Sigmoid colon (tissue), 7 donors: ENCODE data around the gene ATP6AP1. TPM values are rescaled to one million over a fixed set of nuclear protein-coding genes. Genes with fewer than 3 reads are reported as not detected.

Source experiments
- DNase-seq: peaks from one replicate; pipeline ENCODE4 v3.0.0-alpha.2; 2019
- H3K27ac ChIP-seq, 4 donors: fragments of 200-600 bp; sonication (generic); one replicate each; pipeline ENCODE4 v1.5.1; 2016 to 2019; ENCODE audit warnings: mild to moderate bottlenecking in 1 of 4
- H3K27me3 ChIP-seq, 3 donors: fragments of 200-600 bp; sonication (generic); one replicate each; pipeline ENCODE4 v1.5.1; 2019; ENCODE audit warnings: mild to moderate bottlenecking in 1 of 3
- H3K36me3 ChIP-seq, 4 donors: fragments of 200-600 bp; sonication (generic); one replicate each; pipeline ENCODE4 v1.5.1; 2016 to 2019
- H3K4me1 ChIP-seq, 4 donors: fragments of 200-600 bp; sonication (generic); one replicate each; pipeline ENCODE4 v1.5.1; 2017 to 2019
- H3K4me3 ChIP-seq, 4 donors: fragments of 200-600 bp; sonication (generic); one replicate each; pipeline ENCODE4 v1.5.1; 2017 to 2019; ENCODE audit warnings: mild to moderate bottlenecking in 2 of 4, moderate library complexity in 1 of 4
- H3K9me3 ChIP-seq, 4 donors: fragments of 200-600 bp in 3 of 4; sonication (generic) in 3 of 4; one replicate each; pipeline versions ENCODE4 v1.5.1 to v1.6.1; 2013 to 2019
- CTCF ChIP-seq, 4 experiments: fragments of 450-650 bp in 3 of 4; fragments of 200-600 bp in 1 of 4; IDR thresholded peaks; one replicate each; pipeline ENCODE4 v1.5.1; 2016 to 2019; ENCODE audit warnings: antibody characterized with exemption in 4 of 4, mild to moderate bottlenecking in 3 of 4, moderate library complexity in 2 of 4
- EP300 ChIP-seq, 4 donors: sonication (generic); formaldehyde crosslinking; IDR thresholded peaks; one replicate each; pipeline ENCODE4 v1.6.1; 2017; ENCODE audit warnings: antibody characterized with exemption in 4 of 4
- POLR2A ChIP-seq, 2 donors: fragments of 450-650 bp; IDR thresholded peaks; one replicate each; pipeline ENCODE4 v1.6.1; 2016; ENCODE audit warnings: antibody characterized with exemption in 2 of 2, mild to moderate bottlenecking in 2 of 2, moderate library complexity in 2 of 2
- POLR2AphosphoS5 ChIP-seq, 4 donors: sonication (generic); formaldehyde crosslinking; IDR thresholded peaks; one replicate each; pipeline ENCODE4 v1.6.1; 2017; ENCODE audit warnings: antibody characterized with exemption in 4 of 4
- WGBS, 2 donors: extraction: QIAGEN DNeasy Blood & Tissue Kit; methylation state at CpG; one replicate each; pipeline ENCODE4 v1.1.7; 2013; 5-methylcytosine and 5-hydroxymethylcytosine counted together
- intact Hi-C: fragments of 100-400 bp; cut with DNase I; formaldehyde crosslinking; loops from one replicate; pipeline ENCODE4 v1.15.1; 2023
- polyA plus RNA-seq, 3 donors: library from polyadenylated mRNA; stranded (reverse); fragments of 200-250 nt; gene quantifications; one replicate each; pipeline ENCODE4 v1.2.3, GENCODE V29; 2013
- total RNA-seq, 4 donors: library from RNA; depleted of rRNA; stranded (reverse); fragments of >200 nt; gene quantifications; one replicate each; pipeline ENCODE4 v1.1.0, GENCODE V29; 2016
- donor health status: healthy with polysubstance abuse.
- donor health status: Bipolar disorder and iron deficiency.
- donor health status: healthy.

ATP6AP1 gene
- total and polyA plus RNA-seq, 7 donors = 16.5 to 87.7 (median 30.5) TPM

- 96 to 97% methylated on average over 16 of the region's 16 CpGs for WGBS, 2 donors
- intact Hi-C loops = no loop called here
- no peaks in the 10 kb centered on the region for H3K9me3 ChIP-seq
- TF ChIP-seq EP300 (IDR thresholded peaks at IDR 0.05) = no peak
- no peaks in the 10 kb centered on the region for H3K27me3 ChIP-seq
- H3K4me1 ChIP-seq = peaks cover 0 to 30% (median 19%) of the 10 kb centered on the region in 4 donors
- peaks cover 8 to 52% (median 26%) of the 10 kb centered on the region in 4 donors for H3K36me3 ChIP-seq
- H3K27ac ChIP-seq = no peak overlapping the region
- no peak overlapping the region for H3K4me3 ChIP-seq
- DNase-seq = no peak
Observed at GRCh38 chrX:154445776-154446175, 17.3 kb downstream of the ATP6AP1 start.

- 94 to 96% methylated on average over 12 of the region's 12 CpGs for WGBS, 2 donors
- Histone ChIP-seq H3K36me3 (peaks cover 8 to 48% (median 21%) of the 10 kb centered on the region in 4 donors), H3K27me3 (no peaks in the 10 kb centered on the region), H3K27ac (no peak overlapping the region), H3K4me1 (peaks cover 0 to 30% (median 19%) of the 10 kb centered on the region in 4 donors), H3K4me3 (no peak overlapping the region), H3K9me3 (no peaks in the 10 kb centered on the region)
- no peak for DNase-seq
- TF ChIP-seq POLR2AphosphoS5 (IDR thresholded peaks at IDR 0.05) (no peak), EP300 (IDR thresholded peaks at IDR 0.05) (no peak), CTCF (IDR thresholded peaks at IDR 0.05) (no peak), POLR2A (IDR thresholded peaks at IDR 0.05) (no peak)
- intact Hi-C loops = no loop called here
Observed at GRCh38 chrX:154446430-154446829, 18.0 kb downstream of the ATP6AP1 start.

- H3K36me3 ChIP-seq = peaks cover 5 to 34% (median 14%) of the 10 kb centered on the region in 4 donors
- H3K27ac ChIP-seq = no peak overlapping the region
- H3K4me3 ChIP-seq = no peak overlapping the region
- H3K27me3 ChIP-seq = no peaks in the 10 kb centered on the region
- no peaks in the 10 kb centered on the region for H3K9me3 ChIP-seq
- TF ChIP-seq POLR2AphosphoS5 (IDR thresholded peaks at IDR 0.05) (no peak), CTCF (IDR thresholded peaks at IDR 0.05) (no peak), EP300 (IDR thresholded peaks at IDR 0.05) (no peak)
- WGBS, 2 donors = 95% methylated on average over 14 of the region's 14 CpGs
- intact Hi-C loops = no loop called here
- peaks cover 0 to 27% (median 16%) of the 10 kb centered on the region in 4 donors for H3K4me1 ChIP-seq
- no peak for DNase-seq
Observed at GRCh38 chrX:154448484-154448883, 20.0 kb downstream of the ATP6AP1 start.

- Histone ChIP-seq H3K36me3 (peaks cover 5 to 34% (median 14%) of the 10 kb centered on the region in 4 donors), H3K4me3 (no peak overlapping the region), H3K4me1 (peaks cover 0 to 19% (median 12%) of the 10 kb centered on the region in 4 donors), H3K27me3 (no peaks in the 10 kb centered on the region), H3K27ac (no peak overlapping the region), H3K9me3 (no peaks in the 10 kb centered on the region)
- 94 to 96% methylated on average over 18 of the region's 18 CpGs for WGBS, 2 donors
- no peak for DNase-seq
- TF ChIP-seq POLR2A (IDR thresholded peaks at IDR 0.05) (no peak), POLR2AphosphoS5 (IDR thresholded peaks at IDR 0.05) (no peak), CTCF (IDR thresholded peaks at IDR 0.05) (no peak), EP300 (IDR thresholded peaks at IDR 0.05) (no peak)
- intact Hi-C loops = no loop called here
Observed at GRCh38 chrX:154449618-154450017, 21.1 kb downstream of the ATP6AP1 start.

- no peak overlapping the region for H3K4me3 ChIP-seq
- H3K9me3 ChIP-seq = no peaks in the 10 kb centered on the region
- H3K27ac ChIP-seq = no peak overlapping the region
- intact Hi-C loops = no loop called here
- H3K36me3 ChIP-seq = peaks cover 5 to 34% (median 14%) of the 10 kb centered on the region in 4 donors
- peaks cover 0 to 13% (median 5%) of the 10 kb centered on the region in 4 donors for H3K4me1 ChIP-seq
- TF ChIP-seq EP300 (IDR thresholded peaks at IDR 0.05) = no peak
- no peak for TF ChIP-seq POLR2A (IDR thresholded peaks at IDR 0.05)
- TF ChIP-seq POLR2AphosphoS5 (IDR thresholded peaks at IDR 0.05) = no peak
- TF ChIP-seq CTCF (IDR thresholded peaks at IDR 0.05) = no peak
- H3K27me3 ChIP-seq = no peaks in the 10 kb centered on the region
- WGBS, 2 donors = 95 to 96% methylated on average over 17 of the region's 17 CpGs
- DNase-seq = no peak
Observed at GRCh38 chrX:154450312-154450711, 21.8 kb downstream of the ATP6AP1 start.
